GM18951 (cell line): Measurements from ENCODE around the gene SETBP1.

Experiments
- POLR2A ChIP-seq: IDR thresholded peaks from 4 replicates; pipeline ENCODE4 v1.6.1; 2011; ENCODE audit warnings: mild to moderate bottlenecking; ENCODE audit not compliant: insufficient read length, insufficient read depth; ENCODE audit errors: extremely low read depth
- in situ Hi-C: fragments of 300-500 bp; cut with MboI; formaldehyde crosslinking; loops from one replicate; pipeline ENCODE4 v1.12.0; 2022; ENCODE audit warnings: low sequenced_read_pairs, mixed read lengths, inconsistent platforms; ENCODE audit not compliant: unreplicated experiment

SETBP1 gene

GRCh38 chr18:45019469-45019868, 338.8 kb downstream of the SETBP1 start:
- in situ Hi-C loops = no loop called here
- no peak for TF ChIP-seq POLR2A

- in situ Hi-C loops = no loop called here
- no peak for TF ChIP-seq POLR2A
Measured at GRCh38 chr18:45023519-45023918, 342.8 kb downstream of the SETBP1 start.

GRCh38 chr18:45024357-45025088, 343.8 kb downstream of the SETBP1 start:
- TF ChIP-seq POLR2A = no peak
- in situ Hi-C loops = no loop called here

- no peak for TF ChIP-seq POLR2A
- in situ Hi-C loops = no loop called here
Measured at GRCh38 chr18:45025089-45025450, 344.4 kb downstream of the SETBP1 start.

- in situ Hi-C loops = no loop called here
Measured at GRCh38 chr18:45026162-45026561, 345.5 kb downstream of the SETBP1 start.

GRCh38 chr18:45034179-45034578, 353.5 kb downstream of the SETBP1 start:
- TF ChIP-seq POLR2A = no peak
- in situ Hi-C loops = no loop called here

More at GRCh38 chr18:45026162-45026561, 345.5 kb downstream of the SETBP1 start:
- no peak for TF ChIP-seq POLR2A

- in situ Hi-C loops = no loop called here
- TF ChIP-seq POLR2A = no peak
Measured at GRCh38 chr18:45037618-45038017, 356.9 kb downstream of the SETBP1 start.

GRCh38 chr18:45039376-45039775, 358.7 kb downstream of the SETBP1 start:
- no peak for TF ChIP-seq POLR2A

GRCh38 chr18:45040879-45041278, 360.2 kb downstream of the SETBP1 start:
- in situ Hi-C loops = no loop called here
- TF ChIP-seq POLR2A = no peak

More at GRCh38 chr18:45039376-45039775, 358.7 kb downstream of the SETBP1 start:
- in situ Hi-C loops = no loop called here

- in situ Hi-C loops = no loop called here
Measured at GRCh38 chr18:45044787-45045186, 364.1 kb downstream of the SETBP1 start.

GRCh38 chr18:45046228-45046627, 365.5 kb downstream of the SETBP1 start:
- TF ChIP-seq POLR2A = no peak
- in situ Hi-C loops = no loop called here

More at GRCh38 chr18:45044787-45045186, 364.1 kb downstream of the SETBP1 start:
- TF ChIP-seq POLR2A = no peak

- no peak for TF ChIP-seq POLR2A
- in situ Hi-C loops = no loop called here
Measured at GRCh38 chr18:45046961-45047360, 366.3 kb downstream of the SETBP1 start.

- in situ Hi-C loops = no loop called here
Measured at GRCh38 chr18:45049578-45050319, 369.1 kb downstream of the SETBP1 start.

GRCh38 chr18:45050712-45051601, 370.3 kb downstream of the SETBP1 start:
- no peak for TF ChIP-seq POLR2A
- in situ Hi-C loops = no loop called here

More at GRCh38 chr18:45049578-45050319, 369.1 kb downstream of the SETBP1 start:
- TF ChIP-seq POLR2A = no peak
